Progenitor cell of endocrine pancreas (in vitro differentiated cells): ENCODE results near the gene LASP1. TPM values are rescaled to one million over a fixed set of nuclear protein-coding genes. Genes with fewer than 3 reads are reported as not detected.

Source experiments
- DNase-seq: peaks from one replicate; pipeline ENCODE4 v3.0.0; 2021; ENCODE audit warnings: low spot score; ENCODE audit not compliant: unreplicated experiment
- H3K27ac Mint-ChIP-seq: 2 replicates; pipeline ENCODE4 v1.8.0; 2021; ENCODE audit warnings: mild to moderate bottlenecking, moderate library complexity, mixed read lengths
- H3K27me3 Mint-ChIP-seq: 2 replicates; pipeline ENCODE4 v1.8.0; 2021; ENCODE audit warnings: mixed read lengths
- H3K36me3 Mint-ChIP-seq: 2 replicates; pipeline ENCODE4 v1.8.0; 2022; ENCODE audit warnings: mixed read lengths; ENCODE audit not compliant: insufficient read depth
- H3K4me1 Mint-ChIP-seq: 2 replicates; pipeline ENCODE4 v1.8.0; 2021; ENCODE audit warnings: low read depth, mixed read lengths
- H3K4me3 Mint-ChIP-seq: 2 replicates; pipeline ENCODE4 v1.8.0; 2021; ENCODE audit warnings: low read depth, mild to moderate bottlenecking, moderate library complexity, mixed read lengths
- H3K9me3 Mint-ChIP-seq: 2 replicates; pipeline ENCODE4 v1.8.0; 2021; ENCODE audit warnings: low read depth, mixed read lengths
- long read RNA-seq: library from polyadenylated mRNA; unstranded; transcript quantifications from one replicate; pipeline ENCODE4 v2.0.0, GENCODE V29; 2020
- total RNA-seq: library from RNA; stranded (reverse); gene quantifications from 2 replicates; pipeline ENCODE4 v1.2.1, GENCODE V29; 2021
- TF ChIP-seq, protein P1 (sequence below): fragments of 200-600 bp; sonication (generic); IDR thresholded peaks from one replicate; pipeline ENCODE4 v1.5.0; 2021; ENCODE audit warnings: antibody characterized with exemption, mild to moderate bottlenecking; ENCODE audit not compliant: unreplicated experiment

Gene LASP1, protein sequence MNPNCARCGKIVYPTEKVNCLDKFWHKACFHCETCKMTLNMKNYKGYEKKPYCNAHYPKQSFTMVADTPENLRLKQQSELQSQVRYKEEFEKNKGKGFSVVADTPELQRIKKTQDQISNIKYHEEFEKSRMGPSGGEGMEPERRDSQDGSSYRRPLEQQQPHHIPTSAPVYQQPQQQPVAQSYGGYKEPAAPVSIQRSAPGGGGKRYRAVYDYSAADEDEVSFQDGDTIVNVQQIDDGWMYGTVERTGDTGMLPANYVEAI
- total RNA-seq = 134 and 135 TPM in 2 replicates
- long read RNA-seq, full-length matches to known transcripts = 25 of 56 reads
- long read RNA-seq, partial matches to known transcripts = 28 of 56 reads
- long read RNA-seq, other reads (novel, unspliced or antisense) = 3 of 56 reads

DNA sequence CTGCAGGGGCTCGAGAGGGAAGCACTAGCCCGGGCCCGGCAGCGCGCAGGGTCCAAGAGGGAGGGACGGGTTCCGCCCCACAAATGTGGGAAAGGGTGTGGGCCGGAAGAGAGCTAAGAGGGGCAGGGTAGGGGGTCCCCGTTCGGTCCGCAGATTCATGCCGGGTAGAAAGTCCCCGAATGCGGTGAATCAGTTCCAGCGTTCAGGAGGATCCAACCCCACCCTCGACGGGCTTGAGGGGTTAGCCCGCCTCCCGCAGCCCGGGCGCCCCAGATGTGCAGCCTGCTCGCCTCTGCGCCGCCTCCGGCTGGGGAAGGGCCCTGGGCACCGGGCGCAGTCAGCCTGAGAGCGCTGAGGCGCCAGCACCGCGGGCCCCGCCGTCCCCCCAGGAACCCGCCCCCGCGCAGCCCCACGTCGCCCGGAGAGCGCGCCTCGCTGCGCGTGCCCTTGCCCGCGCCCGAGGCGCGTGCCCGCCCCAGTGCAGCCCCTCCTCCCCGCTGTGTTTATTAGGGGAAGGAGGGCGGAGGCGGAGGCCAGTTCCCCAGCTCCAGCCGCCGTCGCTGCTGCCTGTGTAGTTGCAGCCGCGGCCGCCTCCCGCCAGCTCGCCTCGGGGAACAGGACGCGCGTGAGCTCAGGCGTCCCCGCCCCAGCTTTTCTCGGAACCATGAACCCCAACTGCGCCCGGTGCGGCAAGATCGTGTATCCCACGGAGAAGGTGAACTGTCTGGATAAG lies at the start of gene LASP1:
Gene LASP1, plus strand, starts transcription at position 533 of the 733 bp plus-strand sequence. Its CDS starts 132 bp downstream, at position 665.
- Mint-ChIP-seq H3K27ac (peak within 1 kb of the TSS; percentile 100), H3K4me3 (peak within 1 kb of the TSS; percentile 99), H3K4me1 (peaks cover 27% of the 10 kb centered on the region), H3K36me3 (no peaks in the 10 kb centered on the region), H3K27me3 (peaks cover under 1% of the 10 kb centered on the region), H3K9me3 (no peaks in the 10 kb centered on the region)
- TF ChIP-seq, protein P1, sequence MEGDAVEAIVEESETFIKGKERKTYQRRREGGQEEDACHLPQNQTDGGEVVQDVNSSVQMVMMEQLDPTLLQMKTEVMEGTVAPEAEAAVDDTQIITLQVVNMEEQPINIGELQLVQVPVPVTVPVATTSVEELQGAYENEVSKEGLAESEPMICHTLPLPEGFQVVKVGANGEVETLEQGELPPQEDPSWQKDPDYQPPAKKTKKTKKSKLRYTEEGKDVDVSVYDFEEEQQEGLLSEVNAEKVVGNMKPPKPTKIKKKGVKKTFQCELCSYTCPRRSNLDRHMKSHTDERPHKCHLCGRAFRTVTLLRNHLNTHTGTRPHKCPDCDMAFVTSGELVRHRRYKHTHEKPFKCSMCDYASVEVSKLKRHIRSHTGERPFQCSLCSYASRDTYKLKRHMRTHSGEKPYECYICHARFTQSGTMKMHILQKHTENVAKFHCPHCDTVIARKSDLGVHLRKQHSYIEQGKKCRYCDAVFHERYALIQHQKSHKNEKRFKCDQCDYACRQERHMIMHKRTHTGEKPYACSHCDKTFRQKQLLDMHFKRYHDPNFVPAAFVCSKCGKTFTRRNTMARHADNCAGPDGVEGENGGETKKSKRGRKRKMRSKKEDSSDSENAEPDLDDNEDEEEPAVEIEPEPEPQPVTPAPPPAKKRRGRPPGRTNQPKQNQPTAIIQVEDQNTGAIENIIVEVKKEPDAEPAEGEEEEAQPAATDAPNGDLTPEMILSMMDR = no peak
- DNase-seq = peak; percentile 83

DNA sequence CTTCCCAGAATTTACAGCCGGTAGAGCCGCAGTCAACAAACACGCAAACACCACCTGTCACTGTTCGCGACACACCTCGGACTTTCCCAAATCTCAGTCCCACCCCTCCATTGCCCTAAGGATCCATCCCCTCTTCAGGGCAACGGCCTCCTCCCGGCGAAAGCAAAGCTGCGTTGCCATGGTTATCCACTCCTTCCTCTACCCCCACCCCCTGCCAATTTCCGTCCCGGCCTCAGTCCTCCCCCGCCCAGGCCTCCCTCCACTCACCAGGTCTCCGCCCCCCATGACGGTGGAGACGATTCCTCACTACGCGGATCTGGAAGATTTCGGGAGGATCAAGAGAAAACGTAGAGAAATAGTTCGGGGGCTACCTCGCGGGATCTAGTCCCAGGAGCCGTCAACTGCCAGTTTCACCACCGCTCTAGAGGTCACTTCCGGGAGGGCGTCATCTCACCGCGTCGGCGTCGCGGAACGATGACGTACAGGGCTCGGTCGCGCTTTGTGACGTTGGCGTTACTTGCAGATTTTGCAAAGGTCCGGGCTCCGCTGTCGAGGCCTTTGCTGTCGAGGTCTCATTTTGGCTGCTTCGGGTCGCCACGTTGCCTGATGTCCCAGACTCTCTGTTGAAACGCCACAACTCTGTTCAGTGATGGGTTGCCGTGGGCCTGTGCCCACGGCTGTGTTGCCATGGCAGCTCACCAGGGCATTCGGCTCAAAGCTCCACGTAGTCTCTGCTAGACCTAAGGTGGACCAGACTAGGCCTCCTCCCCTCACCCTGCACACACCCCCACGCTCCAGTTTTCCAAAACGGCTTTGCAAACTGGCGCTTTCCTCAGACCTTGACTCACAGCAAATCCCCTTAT lies 44.7 kb upstream of the LASP1 start, which contains the start of gene CWC25:
Gene CWC25, minus strand, starts transcription at position 423 of the 863 bp plus-strand sequence. Its CDS starts 138 bp downstream, at position 285.
- H3K9me3 Mint-ChIP-seq = no peaks in the 10 kb centered on the region
- TF ChIP-seq, protein P1 = no peak
- H3K4me1 Mint-ChIP-seq = peaks cover 16% of the 10 kb centered on the region
- peak within 1 kb of the TSS; percentile 100 for H3K27ac Mint-ChIP-seq
- DNase-seq = peak; percentile 97
- peaks cover 3% of the 10 kb centered on the region for H3K27me3 Mint-ChIP-seq
- peaks cover 5% of the 10 kb centered on the region for H3K36me3 Mint-ChIP-seq
- peak within 1 kb of the TSS; percentile 99 for H3K4me3 Mint-ChIP-seq

DNA sequence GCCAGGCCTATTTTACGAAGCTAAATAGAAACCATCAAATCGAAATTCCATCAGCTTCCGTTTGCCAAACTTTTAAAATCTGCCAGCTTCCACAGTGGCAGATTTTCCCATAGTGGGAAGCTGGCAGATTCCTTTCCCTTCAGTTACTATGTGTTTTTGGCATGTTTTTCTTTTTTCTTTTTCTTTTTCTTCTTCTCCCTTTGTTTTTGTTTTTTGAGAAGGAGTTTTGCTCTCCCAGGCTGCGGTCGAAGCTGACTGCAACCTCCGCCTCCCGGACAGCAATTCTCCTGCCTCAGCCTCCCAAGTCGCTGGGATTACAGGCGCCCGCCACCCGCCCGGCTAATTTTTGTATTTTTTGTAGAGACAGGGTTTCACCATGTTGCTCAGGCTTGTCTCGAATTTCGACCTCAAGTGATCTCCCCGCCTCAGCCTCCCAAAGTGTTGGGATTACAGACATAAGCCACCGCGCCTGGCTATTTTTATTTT lies 44.1 kb upstream of the LASP1 start:
- Mint-ChIP-seq H3K9me3 (no peaks in the 10 kb centered on the region), H3K27me3 (peaks cover 6% of the 10 kb centered on the region), H3K4me3 (peak overlapping the region; percentile 99), H3K36me3 (peaks cover 3% of the 10 kb centered on the region), H3K27ac (peak overlapping the region; percentile 100), H3K4me1 (peaks cover 16% of the 10 kb centered on the region)
- no peak for DNase-seq
- TF ChIP-seq, protein P1 = no peak

DNA sequence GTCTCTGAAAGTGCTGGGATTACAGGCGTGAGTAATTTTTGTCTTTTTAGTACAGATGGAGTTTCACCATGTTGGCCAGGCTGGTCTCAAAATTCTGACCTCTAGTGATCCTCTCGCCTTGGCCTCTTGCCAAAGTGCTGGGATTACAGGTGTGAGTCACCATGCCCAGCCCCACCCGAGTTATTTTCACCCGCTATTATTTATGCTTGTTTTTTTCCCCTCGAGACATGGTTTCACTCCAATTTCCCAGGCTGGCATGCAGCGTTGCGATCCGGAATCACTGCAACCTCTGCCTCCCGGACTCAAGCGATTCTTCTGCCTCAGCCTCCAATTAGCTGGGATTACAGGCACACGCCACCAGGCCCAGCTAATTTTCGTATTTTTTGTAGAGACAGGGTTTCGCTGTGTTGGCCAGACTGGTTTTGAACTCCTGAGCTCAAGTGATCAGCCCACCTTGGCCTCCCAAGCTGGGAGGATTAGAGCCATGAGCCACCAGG lies 25.5 kb upstream of the LASP1 start:
- Mint-ChIP-seq H3K4me3 (no peak overlapping the region), H3K9me3 (no peaks in the 10 kb centered on the region), H3K4me1 (peaks cover 2% of the 10 kb centered on the region), H3K27ac (peak overlapping the region; percentile 45), H3K36me3 (peaks cover 14% of the 10 kb centered on the region), H3K27me3 (no peaks in the 10 kb centered on the region)
- DNase-seq = no peak
- TF ChIP-seq, protein P1 = no peak
